Measurements from ENCODE around the gene ZMIZ1.
A peak's percentile ranks its signal among the peaks of the same experiment; 100 is the strongest.
"Not testable (repeated sequence)": the region's sequence is repeated elsewhere in the genome, so short reads cannot be mapped to it uniquely, and the experiment has no call there.

ZMIZ1 gene

GRCh38 chr10:79320316-79320715, 251.6 kb downstream of the ZMIZ1 start:
- DNase-seq (ENCODE audit: low spot score) = no peak
- FAIRE-seq = no peak

- FAIRE-seq = peak; percentile 88
- peak; percentile 96 for DNase-seq (ENCODE audit: low spot score)
Observed at GRCh38 chr10:79320820-79321493, 252.2 kb downstream of the ZMIZ1 start.

DNA sequence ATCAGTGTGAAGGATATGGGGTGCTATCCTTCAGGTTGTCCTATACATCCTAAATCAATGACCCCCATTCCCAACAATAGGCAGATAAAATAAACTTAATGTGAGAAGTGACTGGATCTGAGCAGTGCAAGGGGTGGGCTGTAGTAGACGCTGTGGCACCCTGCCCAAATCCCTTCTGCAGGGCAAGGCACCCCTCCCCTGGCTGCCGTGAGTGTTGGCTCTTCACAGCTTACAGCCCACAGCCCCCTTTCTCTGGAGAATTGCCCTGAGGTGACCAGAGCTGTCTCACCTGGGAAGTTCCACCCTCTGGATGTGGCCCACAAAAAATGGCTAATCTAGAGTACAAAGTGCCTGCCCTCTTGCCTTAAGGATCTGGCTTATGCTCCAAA, 252.7 kb downstream of the ZMIZ1 start:
- no peak for FAIRE-seq
- no peak for DNase-seq (ENCODE audit: low spot score)

DNA sequence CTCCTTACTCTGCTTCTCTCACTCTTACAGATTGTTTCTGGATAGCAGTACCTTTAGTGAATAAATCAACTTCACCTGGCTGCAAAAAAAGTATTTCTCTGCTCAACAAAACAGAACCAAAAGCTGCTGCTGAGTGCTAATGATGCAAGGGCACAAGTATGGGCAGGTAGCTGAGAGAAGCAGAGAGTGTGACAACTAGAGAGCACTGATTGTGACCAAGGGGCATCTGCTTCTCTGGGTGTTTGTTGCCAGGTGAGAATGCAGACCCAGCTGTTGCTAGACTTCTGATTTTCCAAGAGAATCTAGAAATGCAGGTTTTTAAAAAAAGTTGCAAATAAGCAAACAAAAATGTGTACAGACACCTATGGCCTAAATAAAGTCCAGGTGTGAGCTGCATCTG, 253.2 kb downstream of the ZMIZ1 start:
- FAIRE-seq (no peak), DNase-seq (ENCODE audit: low spot score) (no peak)

- peak; percentile 80 for DNase-seq (ENCODE audit: low spot score)
- FAIRE-seq = peak; percentile 73
Observed at GRCh38 chr10:79322616-79323543, 254.1 kb downstream of the ZMIZ1 start.

DNA sequence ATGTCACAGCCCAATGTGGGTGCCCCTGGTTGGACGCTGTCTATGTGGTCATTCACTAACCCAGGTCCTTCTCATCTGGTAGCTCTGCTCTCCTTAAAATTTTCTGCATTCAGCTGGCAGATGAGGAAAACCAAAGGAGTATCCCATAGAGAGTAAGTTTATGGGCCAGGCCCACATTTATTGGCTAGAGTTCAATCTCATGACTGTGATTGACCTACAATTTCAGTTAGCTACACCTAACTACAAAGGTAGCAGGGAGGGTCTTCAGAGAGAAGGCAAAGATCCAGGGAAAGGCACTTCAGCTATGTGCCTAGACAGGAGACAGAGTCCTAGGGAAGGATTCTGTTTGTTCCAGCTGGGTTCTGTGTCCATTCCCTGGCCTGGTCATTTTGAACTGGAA, 254.8 kb downstream of the ZMIZ1 start:
- DNase-seq (ENCODE audit: low spot score) = no peak
- FAIRE-seq = no peak

DNA sequence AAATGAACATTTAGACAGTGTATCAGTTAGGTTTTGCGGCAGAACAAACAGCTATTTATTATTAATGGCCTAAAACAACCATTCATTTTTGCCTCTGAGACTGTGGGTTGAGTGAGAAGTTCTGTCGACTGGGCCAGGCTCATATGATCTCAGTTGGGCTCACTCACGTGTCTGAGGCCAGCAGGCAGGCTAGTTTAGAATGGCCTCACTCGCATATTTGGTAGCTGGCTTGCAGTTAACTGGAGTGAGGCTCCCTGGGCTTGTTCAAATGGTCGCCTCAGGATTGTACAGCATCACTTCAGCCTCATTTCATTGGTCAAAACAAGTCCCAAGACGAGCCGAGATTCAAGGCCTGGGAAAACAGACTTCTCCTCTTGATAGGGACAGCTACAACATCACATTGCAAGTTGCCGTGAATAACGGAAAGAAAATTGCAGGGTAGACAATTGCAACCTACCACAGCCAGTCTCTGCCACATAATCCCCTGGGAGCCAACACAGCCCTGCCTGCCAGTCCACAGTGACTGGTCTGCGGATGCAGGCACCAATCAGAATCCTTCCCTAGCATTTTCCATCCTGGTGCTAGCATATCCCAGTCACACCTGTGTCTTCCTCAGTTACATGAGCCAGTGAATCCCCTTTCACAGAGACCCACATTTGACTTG, 255.4 kb downstream of the ZMIZ1 start:
- FAIRE-seq (no peak), DNase-seq (ENCODE audit: low spot score) (no peak)

- no peak for FAIRE-seq
- no peak for DNase-seq (ENCODE audit: low spot score)
Observed at GRCh38 chr10:79326361-79327089, 257.8 kb downstream of the ZMIZ1 start.

- DNase-seq (ENCODE audit: low spot score) = no peak
- FAIRE-seq = no peak
Observed at GRCh38 chr10:79327090-79327457, 258.3 kb downstream of the ZMIZ1 start.

DNA sequence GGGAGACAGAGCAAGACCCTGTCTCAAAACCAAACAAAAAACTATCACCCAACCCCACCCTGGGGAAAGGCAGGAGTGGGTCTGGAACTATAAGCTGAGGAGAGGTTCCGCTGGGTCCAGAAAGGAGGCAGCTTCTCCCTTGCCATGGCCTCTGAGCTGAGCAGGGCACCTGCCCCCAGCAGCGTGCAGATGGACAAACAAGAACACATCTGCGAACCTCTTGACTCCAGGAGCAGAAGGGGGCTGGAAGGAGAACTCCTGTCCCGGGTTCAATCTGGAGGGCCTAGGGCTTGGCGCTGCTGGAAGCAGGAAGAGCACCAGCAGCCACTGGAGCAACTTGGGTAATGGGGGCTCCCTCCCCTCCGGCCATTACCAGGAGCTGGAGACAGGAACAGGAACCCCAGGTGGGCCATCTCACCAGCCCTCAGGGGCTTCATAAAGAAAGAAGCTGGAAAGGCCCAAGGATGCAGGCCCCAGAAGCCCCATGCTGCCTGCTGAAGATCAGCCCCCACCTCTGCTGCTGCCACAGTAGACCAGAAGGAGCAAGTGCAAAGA, 259.5 kb downstream of the ZMIZ1 start:
- FAIRE-seq = no peak

GRCh38 chr10:79328737-79329504, 260.2 kb downstream of the ZMIZ1 start:
- no peak for FAIRE-seq
- DNase-seq (ENCODE audit: low spot score) = peak; percentile 80

More for the DNA sequence above, 259.5 kb downstream of the ZMIZ1 start:
- no peak for DNase-seq (ENCODE audit: low spot score)

GRCh38 chr10:79329529-79329928, 260.8 kb downstream of the ZMIZ1 start:
- peak; percentile 65 for DNase-seq (ENCODE audit: low spot score)
- FAIRE-seq = no peak

DNA sequence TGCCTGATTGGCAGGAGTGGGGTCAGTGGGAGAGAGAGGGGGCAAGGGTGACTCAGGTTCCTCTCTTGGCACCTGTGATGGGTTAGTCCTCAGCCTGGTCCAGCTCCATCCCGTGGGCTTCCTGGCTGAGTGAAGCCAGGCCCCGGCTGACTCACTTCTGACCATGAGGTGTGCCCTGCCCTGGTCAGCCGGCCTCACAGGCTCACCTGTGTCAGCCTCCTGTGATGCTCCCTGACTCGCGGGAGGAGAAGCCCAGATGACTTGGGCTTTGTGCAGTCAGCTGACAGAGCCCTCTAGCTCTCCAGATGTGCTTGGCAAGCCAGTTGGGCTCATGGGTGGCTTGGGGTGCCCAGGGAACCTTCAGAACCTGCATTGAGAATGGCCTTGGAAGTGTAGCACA, 262.5 kb downstream of the ZMIZ1 start:
- DNase-seq (ENCODE audit: low spot score) = peak; percentile 66
- FAIRE-seq = no peak

DNA sequence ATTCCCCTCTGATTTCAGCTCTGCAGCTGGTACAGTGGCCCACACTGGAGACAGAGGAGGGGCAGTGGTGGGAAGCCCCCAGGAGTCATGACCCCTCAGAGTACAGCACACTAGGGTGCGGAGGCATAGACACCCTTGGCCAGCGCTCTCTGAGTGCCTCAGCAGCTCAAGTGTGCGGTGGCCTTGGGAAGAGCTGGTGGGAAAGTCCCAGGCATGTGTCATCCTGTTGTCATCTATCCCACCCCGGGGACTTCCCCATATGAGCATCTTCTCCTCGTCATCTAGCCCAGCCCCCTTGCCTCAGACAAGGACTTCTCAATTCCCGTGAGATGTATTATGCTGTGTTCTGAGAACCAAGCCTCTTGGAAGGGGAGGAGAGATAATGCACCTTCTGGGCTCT, 262.9 kb downstream of the ZMIZ1 start:
- DNase-seq (ENCODE audit: low spot score) = peak; percentile 99
- peak; percentile 90 for FAIRE-seq

DNA sequence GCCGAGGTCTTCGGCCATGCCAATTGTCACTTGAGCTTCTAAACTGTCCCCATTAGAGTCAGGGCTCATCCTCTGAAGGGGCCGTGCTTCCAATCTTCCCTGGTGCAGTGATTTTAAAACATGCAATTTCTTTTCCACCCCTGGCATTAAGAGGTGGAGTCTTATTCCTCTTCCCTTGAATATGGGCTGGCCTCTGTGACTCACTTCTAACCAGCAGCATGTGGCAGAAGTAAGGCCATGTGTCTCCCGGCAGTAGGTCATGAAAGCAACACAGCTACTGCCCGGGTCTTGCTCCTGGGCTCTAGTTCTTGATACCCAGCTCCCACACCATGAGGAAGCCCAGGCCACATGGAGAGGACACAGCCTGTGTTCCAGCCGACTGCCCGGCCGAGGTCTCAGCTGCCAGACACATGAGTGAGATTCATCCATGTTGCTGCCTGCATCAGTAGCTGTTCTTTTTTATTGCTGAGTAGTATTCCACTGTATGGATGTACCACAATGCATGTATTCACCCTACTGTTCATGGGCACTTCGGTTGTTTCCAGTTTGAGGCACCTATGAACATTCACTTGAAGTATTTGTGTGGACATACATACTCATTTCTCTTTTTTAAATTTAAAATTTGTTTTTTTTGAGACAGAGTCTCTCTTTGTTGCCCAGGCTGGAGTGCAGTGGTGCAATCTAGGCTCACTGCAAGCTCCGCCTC, 264.0 kb downstream of the ZMIZ1 start:
- FAIRE-seq; DNase-seq (ENCODE audit: low spot score): not testable (repeated sequence)

- DNase-seq (ENCODE audit: low spot score) (peak; percentile 86), FAIRE-seq (peak; percentile 67)
Observed at GRCh38 chr10:79333513-79333912, 264.7 kb downstream of the ZMIZ1 start.

DNA sequence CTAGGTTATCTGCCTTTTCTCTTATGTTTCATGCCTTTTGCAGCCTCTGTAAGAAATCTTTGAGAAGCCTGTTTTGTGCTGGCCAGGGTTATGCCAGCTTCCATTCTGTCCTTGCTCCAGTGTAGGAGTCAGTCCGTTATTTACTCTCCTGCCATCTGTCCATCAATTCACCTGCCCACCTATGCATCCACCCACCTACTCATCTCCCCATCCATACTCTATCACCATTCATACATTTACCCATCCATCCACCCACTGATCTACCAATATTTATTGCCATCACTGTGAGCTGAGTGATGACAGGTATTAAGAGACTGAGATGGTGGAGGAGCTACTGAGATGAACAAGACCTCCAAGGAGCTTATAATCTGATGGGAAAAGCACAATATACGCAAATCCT, 265.8 kb downstream of the ZMIZ1 start:
- no peak for DNase-seq (ENCODE audit: low spot score)
- no peak for FAIRE-seq

DNA sequence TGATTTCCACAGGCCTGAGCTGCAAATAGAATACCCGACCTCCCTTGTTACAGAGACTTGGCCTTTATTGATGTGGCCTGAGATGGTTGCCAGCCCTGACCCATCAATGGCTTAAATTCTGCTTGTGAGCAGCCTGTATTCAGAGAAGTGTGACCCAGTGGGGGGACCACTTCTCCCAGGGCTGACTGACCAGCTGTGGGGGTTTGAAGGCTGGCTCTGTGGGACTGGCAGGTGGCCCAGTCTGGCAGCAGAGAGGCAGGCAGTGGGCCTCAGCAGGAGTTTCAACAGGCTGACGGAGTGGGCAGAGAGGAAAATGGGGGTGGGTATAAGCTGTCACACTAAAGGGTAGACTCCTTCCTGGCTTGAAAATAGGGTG, 266.3 kb downstream of the ZMIZ1 start:
- no peak for FAIRE-seq

GRCh38 chr10:79335470-79336235, 266.9 kb downstream of the ZMIZ1 start:
- DNase-seq (ENCODE audit: low spot score) (no peak), FAIRE-seq (no peak)

More for the DNA sequence above, 266.3 kb downstream of the ZMIZ1 start:
- DNase-seq (ENCODE audit: low spot score) = no peak

All from RCC 7860 (cell line).